Vagina (tissue), 2 donors: Measurements from ENCODE around the gene EML2.

Source experiments
- POLR2AphosphoS5 ChIP-seq, 2 donors: sonication (generic); formaldehyde crosslinking; IDR thresholded peaks; one replicate each; pipeline ENCODE4 v1.9.0; 2017; ENCODE audit warnings: antibody characterized with exemption in 2 of 2, mild to moderate bottlenecking in 2 of 2, low read depth in 1 of 2; ENCODE audit not compliant: insufficient read depth in 1 of 2
- TF ChIP-seq, protein P1 (sequence below), 3 experiments: fragments of 450-650 bp in 2 of 3; fragments of 200-600 bp in 1 of 3; sonication (generic) in 1 of 3; IDR thresholded peaks; one replicate each; pipeline ENCODE4 v1.5.1; 2017 to 2019; ENCODE audit warnings: antibody characterized with exemption in 3 of 3, mild to moderate bottlenecking in 2 of 3, moderate library complexity in 2 of 3

GRCh38 chr19:45663800-45664199, 24.6 kb upstream of the EML2 start:
- TF ChIP-seq POLR2AphosphoS5 (IDR thresholded peaks at IDR 0.05; ENCODE audit: insufficient read depth in 1 of 2, low read depth in 1 of 2) = no peak
- TF ChIP-seq, protein P1, sequence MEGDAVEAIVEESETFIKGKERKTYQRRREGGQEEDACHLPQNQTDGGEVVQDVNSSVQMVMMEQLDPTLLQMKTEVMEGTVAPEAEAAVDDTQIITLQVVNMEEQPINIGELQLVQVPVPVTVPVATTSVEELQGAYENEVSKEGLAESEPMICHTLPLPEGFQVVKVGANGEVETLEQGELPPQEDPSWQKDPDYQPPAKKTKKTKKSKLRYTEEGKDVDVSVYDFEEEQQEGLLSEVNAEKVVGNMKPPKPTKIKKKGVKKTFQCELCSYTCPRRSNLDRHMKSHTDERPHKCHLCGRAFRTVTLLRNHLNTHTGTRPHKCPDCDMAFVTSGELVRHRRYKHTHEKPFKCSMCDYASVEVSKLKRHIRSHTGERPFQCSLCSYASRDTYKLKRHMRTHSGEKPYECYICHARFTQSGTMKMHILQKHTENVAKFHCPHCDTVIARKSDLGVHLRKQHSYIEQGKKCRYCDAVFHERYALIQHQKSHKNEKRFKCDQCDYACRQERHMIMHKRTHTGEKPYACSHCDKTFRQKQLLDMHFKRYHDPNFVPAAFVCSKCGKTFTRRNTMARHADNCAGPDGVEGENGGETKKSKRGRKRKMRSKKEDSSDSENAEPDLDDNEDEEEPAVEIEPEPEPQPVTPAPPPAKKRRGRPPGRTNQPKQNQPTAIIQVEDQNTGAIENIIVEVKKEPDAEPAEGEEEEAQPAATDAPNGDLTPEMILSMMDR (IDR thresholded peaks at IDR 0.05) = no peak
